Stimulated activated CD8-positive, alpha-beta memory T cell treated with anti-CD3 and anti-CD28 coated beads, Interleukin-7, amount 100 ng/mL, for 1 hour (primary cell): Measurements from ENCODE around the gene PRXL2B.

ENCODE experiments used
- DNase-seq, 2 donors: peaks; one replicate each; pipeline ENCODE4 v3.0.0-alpha.2; 2020; ENCODE audit warnings: low read depth in 2 of 2

The PRXL2B gene

DNA sequence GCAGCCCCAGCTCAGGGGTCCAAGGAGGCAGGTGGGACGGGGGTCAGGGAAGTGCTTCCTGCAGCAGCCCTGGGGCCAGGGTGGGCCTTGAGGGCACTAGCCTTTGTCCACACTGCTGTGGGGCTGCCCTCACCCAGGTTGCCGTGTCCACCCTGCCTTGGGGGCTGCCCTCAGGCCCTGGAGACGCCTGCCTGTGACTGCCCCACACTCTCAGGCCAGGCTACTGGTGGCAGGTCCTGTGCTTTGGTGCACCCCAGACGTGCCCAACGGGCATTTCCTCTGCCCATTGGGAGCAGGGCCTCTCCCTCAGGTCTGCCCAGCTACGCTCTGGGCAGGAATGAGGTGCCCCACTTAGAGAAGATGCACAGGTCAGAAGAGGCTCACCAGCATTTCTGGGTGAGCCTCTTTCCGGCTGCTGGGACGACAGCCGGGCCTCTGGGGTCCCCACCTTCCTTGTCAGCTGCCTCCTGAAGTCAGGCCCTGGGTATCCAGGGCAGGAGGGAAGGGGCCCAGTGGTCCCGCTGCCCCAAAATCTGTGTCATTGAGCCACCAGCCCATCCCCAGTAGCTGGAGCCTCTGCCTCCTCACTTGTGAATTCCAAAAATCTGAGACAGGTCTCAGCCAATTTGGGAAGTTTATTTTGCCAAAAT, 48.9 kb downstream of the PRXL2B start:
- DNase-seq = no peak

DNA sequence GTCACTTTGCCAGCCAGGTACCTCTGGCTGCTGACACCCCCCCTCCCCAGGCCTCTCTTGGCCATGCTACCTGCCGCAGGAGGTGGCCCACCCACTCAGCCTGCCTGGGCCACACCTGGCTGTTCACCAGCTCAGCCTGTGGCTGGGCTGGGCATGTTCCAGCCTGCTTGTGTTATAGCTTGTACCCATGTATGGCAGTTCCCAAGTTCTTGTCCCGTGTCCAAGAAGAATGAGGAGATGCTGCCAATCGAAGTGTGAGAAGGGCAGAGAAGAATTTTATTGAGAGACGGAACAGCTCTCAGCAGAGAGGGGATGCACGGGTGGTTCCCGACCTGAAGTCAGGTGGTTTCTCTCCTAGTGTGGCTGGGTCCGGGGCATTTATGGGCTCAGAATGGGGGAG, 50.2 kb downstream of the PRXL2B start:
- no peak for DNase-seq

- no peak for DNase-seq
Measured at GRCh38 chr1:2637442-2638145, 51.0 kb downstream of the PRXL2B start.

GRCh38 chr1:2638466-2639115, 52.0 kb downstream of the PRXL2B start:
- DNase-seq = no peak

DNA sequence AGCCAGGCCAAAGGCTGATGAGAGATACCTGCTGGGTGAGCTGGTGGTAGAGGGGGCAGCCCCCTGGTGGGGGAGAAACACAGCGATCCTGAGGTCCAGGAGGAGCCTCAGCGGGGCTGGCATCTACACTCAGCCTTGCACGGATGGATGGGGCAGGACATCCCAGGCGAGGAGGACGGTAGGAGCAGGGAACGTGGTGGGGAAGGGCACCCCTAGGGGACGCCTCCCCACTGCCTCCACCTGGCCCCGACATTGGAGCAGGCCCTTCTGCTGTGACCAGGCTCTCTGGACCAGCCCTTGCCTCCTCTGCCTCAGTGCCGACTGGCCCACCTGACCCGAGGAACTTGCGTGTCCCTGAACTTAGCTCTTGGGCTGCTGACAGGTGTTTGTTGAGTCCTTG, 52.6 kb downstream of the PRXL2B start:
- DNase-seq = no peak

DNA sequence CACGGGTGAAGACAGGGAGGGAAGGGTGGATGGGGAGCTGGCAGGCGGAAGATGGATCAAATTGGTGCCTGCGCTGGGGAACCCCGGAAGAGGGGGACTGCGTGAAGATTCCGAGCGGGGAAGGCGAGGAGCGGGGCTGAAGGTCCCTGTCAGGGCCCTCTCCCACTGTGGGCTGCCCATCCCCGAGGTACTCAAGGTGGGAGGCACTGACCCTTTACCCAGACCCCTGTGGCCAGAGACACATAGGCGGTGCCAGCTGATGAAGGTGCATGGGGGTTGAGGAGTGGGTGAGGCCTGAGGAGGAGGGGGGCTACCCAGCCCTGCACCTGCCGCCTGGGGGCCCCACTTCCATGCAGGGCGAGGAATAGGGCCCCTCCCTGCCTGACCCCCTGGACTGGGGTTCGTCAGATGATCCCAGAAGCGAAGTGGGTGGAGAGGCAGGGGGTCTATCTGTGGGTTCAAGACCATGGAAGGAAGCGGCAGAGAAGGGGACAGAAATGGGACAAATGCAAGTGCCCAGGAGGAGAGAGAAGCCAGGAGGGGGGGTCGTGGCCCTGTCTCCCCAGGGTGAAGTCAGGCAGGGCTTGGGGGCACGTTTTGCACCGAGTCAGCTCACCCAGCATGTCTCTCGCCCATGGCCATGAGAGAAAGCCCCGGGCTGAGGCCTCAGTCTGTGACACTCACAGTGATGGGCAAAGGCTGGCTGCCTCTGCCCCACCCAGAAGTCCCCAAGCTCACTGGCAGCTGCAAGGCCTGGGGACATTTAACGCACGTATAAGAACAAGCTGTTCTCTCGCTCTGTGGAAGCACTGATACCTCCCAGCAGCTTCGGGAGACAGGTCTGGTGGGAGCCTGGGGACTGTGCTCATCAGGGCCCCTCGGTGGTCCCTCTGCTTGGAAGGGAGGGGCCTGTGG, 53.3 kb downstream of the PRXL2B start:
- DNase-seq = no peak

DNA sequence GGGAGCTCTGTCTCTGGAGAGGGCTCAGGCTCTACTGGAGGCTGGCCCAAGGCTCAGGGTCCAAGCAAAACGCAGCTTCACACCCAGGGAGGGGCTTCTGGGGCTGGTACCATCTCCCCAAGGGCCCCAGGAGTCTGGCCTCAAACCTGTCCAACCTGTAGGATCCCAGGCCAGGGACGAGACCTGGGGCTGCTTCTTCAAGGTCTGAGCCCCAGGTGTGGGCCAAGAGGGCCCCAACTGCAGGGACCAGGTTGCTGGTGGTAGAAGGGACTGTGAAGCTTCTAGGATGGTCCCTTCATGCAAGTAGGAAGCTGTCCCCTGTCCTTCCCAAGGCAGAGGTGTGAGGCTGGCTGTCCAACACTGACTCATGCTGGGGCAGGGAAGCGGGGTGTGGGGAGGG, 54.0 kb downstream of the PRXL2B start:
- DNase-seq = no peak
